K562 (cell line): ENCODE results near the gene LCE3A. TPM values are rescaled to one million over a fixed set of nuclear protein-coding genes. Genes with fewer than 3 reads are reported as not detected.
A peak's percentile ranks its signal among the peaks of the same experiment; 100 is the strongest.

ENCODE experiments used
- ARID1B ChIP-seq: fragments of 450-650 bp; IDR thresholded peaks from 2 replicates; pipeline ENCODE4 v1.6.1; 2016; ENCODE audit warnings: antibody characterized with exemption, mild to moderate bottlenecking, inconsistent platforms
- HMGN3 ChIP-seq: IDR thresholded peaks from 2 replicates; pipeline ENCODE4 v1.6.1; 2011; ENCODE audit warnings: borderline replicate concordance, low read depth, mild to moderate bottlenecking, mixed read lengths, low read length; ENCODE audit not compliant: insufficient read length; ENCODE audit errors: extremely low read depth
- KLF13 ChIP-seq: fragments of 450-650 bp; IDR thresholded peaks from 2 replicates; pipeline ENCODE4 v1.6.1; 2016; ENCODE audit warnings: missing genetic modification characterization, low read depth, mild to moderate bottlenecking, missing compliant biosample characterization, moderate library complexity, borderline replicate concordance
- KLF16 ChIP-seq: IDR thresholded peaks from 2 replicates; pipeline ENCODE4 v1.6.1; 2016; ENCODE audit warnings: antibody characterized with exemption
- MYBL2 ChIP-seq, 2 experiments: fragments of 450-650 bp in 1 of 2; sonication (generic) in 1 of 2; formaldehyde crosslinking in 1 of 2; IDR thresholded peaks; 2 replicates each; pipeline versions ENCODE4 v1.6.1 to v1.8.1; 2017 to 2022; ENCODE audit warnings: borderline replicate concordance in 1 of 2, inconsistent platforms in 1 of 2, low read depth in 1 of 2, mild to moderate bottlenecking in 1 of 2, missing genetic modification reagents in 1 of 2, moderate library complexity in 1 of 2
- PHF21A ChIP-seq: fragments of 450-650 bp; IDR thresholded peaks from 2 replicates; pipeline ENCODE4 v1.6.1; 2017; ENCODE audit warnings: low read depth, borderline replicate concordance
- SNIP1 ChIP-seq: fragments of 450-650 bp; IDR thresholded peaks from 2 replicates; pipeline ENCODE4 v1.7.1; 2017; ENCODE audit warnings: low read depth, mild to moderate bottlenecking
- ZNF121 ChIP-seq: sonication (generic); formaldehyde crosslinking; conservative IDR thresholded peaks from 2 replicates; pipeline ENCODE4 v1.8.0; 2022; ENCODE audit warnings: missing genetic modification reagents
- ZNF124 ChIP-seq: sonication (generic); formaldehyde crosslinking; IDR thresholded peaks from 2 replicates; pipeline ENCODE4 v1.8.1; 2022; ENCODE audit warnings: missing genetic modification reagents
- ZNF384 ChIP-seq: IDR thresholded peaks from 2 replicates; pipeline ENCODE4 v1.6.1; 2012; ENCODE audit warnings: low read depth, low read length, improper control_type of control experiment
- polyA plus RNA-seq, 8 experiments: library from polyadenylated mRNA; depleted of rRNA in 4 of 8; stranded (reverse) in 5 of 8; unstranded in 3 of 8; fragments of >200 nt; fragmentation: Nextera tagmentation in 2 of 8; fragmentation: Illumina TruSeq in 1 of 8; extraction: Ambion mirVana in 2 of 8; extraction: Trizol in 1 of 8; gene quantifications; 2 replicates each; pipeline versions ENCODE4 v1.2.1 to v1.2.3, GENCODE V29; 2011 to 2014; ENCODE audit warnings: inconsistent platforms in 1 of 8, missing spikeins in 1 of 8
- total RNA-seq, 7 experiments: library from RNA; depleted of rRNA in 6 of 7; stranded (reverse); fragments of >200 nt in 6 of 7; fragmentation: Illumina TruSeq in 2 of 7; extraction: Trizol in 2 of 7; gene quantifications; 2 replicates each; pipeline versions ENCODE4 v1.2.1 to v1.2.3, GENCODE V29; 2011 to 2021; ENCODE audit warnings: low replicate concordance in 1 of 7
- TF ChIP-seq, protein P1 (sequence below), 2 experiments: fragments of 450-650 bp; formaldehyde crosslinking in 1 of 2; IDR thresholded peaks; 2 replicates each; pipeline versions ENCODE4 v1.4.0 to v1.6.1; 2014 to 2020; ENCODE audit warnings: mild to moderate bottlenecking in 2 of 2, borderline replicate concordance in 1 of 2, low read depth in 1 of 2
- TF ChIP-seq, protein P2 (sequence below): IDR thresholded peaks from 2 replicates; pipeline ENCODE4 v1.6.1; 2016; ENCODE audit warnings: missing genetic modification characterization, missing compliant biosample characterization
- TF ChIP-seq, protein P3 (sequence below): sonication (generic); formaldehyde crosslinking; IDR thresholded peaks from 2 replicates; pipeline ENCODE4 v1.8.0; 2022; ENCODE audit warnings: missing genetic modification reagents, mild to moderate bottlenecking, borderline replicate concordance

The LCE3A gene
- total and polyA plus RNA-seq, 9 of the 15 experiments (the other 6 are each of a cell fraction or from before 2014, with no cell fraction given) = not detected

DNA sequence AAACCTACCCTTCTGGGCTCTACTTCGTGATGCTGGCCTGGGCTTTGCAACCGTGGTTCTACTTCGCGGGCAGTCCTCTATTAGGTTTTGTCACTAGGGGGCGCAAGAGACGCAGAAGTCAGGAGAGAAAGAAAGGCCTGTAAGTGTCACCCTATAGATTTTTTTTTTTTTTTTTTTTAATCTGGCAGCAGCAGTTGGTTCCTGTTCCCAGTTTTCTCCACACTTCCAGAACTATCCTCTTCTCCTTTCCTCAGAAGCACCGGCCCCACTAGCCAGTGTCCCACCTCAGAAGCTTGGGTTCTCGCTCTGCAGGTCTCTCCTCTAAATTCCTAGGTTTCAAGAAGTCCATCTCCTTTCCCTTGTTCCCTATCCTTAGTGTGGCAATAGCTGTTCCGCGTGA is 31.2 kb upstream of the LCE3A start (continued):
- TF ChIP-seq, protein P1, sequence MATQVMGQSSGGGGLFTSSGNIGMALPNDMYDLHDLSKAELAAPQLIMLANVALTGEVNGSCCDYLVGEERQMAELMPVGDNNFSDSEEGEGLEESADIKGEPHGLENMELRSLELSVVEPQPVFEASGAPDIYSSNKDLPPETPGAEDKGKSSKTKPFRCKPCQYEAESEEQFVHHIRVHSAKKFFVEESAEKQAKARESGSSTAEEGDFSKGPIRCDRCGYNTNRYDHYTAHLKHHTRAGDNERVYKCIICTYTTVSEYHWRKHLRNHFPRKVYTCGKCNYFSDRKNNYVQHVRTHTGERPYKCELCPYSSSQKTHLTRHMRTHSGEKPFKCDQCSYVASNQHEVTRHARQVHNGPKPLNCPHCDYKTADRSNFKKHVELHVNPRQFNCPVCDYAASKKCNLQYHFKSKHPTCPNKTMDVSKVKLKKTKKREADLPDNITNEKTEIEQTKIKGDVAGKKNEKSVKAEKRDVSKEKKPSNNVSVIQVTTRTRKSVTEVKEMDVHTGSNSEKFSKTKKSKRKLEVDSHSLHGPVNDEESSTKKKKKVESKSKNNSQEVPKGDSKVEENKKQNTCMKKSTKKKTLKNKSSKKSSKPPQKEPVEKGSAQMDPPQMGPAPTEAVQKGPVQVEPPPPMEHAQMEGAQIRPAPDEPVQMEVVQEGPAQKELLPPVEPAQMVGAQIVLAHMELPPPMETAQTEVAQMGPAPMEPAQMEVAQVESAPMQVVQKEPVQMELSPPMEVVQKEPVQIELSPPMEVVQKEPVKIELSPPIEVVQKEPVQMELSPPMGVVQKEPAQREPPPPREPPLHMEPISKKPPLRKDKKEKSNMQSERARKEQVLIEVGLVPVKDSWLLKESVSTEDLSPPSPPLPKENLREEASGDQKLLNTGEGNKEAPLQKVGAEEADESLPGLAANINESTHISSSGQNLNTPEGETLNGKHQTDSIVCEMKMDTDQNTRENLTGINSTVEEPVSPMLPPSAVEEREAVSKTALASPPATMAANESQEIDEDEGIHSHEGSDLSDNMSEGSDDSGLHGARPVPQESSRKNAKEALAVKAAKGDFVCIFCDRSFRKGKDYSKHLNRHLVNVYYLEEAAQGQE (IDR thresholded peaks at IDR 0.05; ENCODE audit: borderline replicate concordance) = 0 out of 2 replicates have a peak, but pooled peaks have one; percentile 7
- TF ChIP-seq, protein P1 (CRISPR knock-in tag; IDR thresholded peaks at IDR 0.05; ENCODE audit: low read depth) = no peak
- TF ChIP-seq ZNF124 (no peak), ZNF121 (CRISPR knock-in tag) (no peak), SNIP1 (no peak), MYBL2 (IDR thresholded peaks at IDR 0.05; ENCODE audit: low read depth) (no peak), MYBL2 (CRISPR knock-in tag; IDR thresholded peaks at IDR 0.05; ENCODE audit: borderline replicate concordance) (no peak), HMGN3 (no peak), ZNF384 (peak; percentile 89), KLF16 (peak; percentile 27; the same call in 1 of the 2 replicates), KLF13 (tag) (no peak), ARID1B (no peak), PHF21A (no peak)
- TF ChIP-seq, protein P2, sequence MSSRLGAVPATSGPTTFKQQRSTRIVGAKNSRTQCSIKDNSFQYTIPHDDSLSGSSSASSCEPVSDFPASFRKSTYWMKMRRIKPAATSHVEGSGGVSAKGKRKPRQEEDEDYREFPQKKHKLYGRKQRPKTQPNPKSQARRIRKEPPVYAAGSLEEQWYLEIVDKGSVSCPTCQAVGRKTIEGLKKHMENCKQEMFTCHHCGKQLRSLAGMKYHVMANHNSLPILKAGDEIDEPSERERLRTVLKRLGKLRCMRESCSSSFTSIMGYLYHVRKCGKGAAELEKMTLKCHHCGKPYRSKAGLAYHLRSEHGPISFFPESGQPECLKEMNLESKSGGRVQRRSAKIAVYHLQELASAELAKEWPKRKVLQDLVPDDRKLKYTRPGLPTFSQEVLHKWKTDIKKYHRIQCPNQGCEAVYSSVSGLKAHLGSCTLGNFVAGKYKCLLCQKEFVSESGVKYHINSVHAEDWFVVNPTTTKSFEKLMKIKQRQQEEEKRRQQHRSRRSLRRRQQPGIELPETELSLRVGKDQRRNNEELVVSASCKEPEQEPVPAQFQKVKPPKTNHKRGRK (tag) = peak; percentile 91
- TF ChIP-seq, protein P3, sequence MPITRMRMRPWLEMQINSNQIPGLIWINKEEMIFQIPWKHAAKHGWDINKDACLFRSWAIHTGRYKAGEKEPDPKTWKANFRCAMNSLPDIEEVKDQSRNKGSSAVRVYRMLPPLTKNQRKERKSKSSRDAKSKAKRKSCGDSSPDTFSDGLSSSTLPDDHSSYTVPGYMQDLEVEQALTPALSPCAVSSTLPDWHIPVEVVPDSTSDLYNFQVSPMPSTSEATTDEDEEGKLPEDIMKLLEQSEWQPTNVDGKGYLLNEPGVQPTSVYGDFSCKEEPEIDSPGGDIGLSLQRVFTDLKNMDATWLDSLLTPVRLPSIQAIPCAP (CRISPR knock-in tag) = no peak
